HepG2 (cell line): ENCODE results near the gene COQ8A. TPM values are rescaled to one million over a fixed set of nuclear protein-coding genes. Genes with fewer than 3 reads are reported as not detected.

Experiments
- ATAC-seq: fragments of 200-7000 bp; cut with Tn5 transposase; 3 replicates; pipeline ENCODE4 v1.9.1; 2020; ENCODE audit warnings: mild to moderate bottlenecking, moderate library complexity
- BruUV-seq: library from RNA; stranded (reverse); fragments of 400-500 nt; replicated peaks from 2 replicates; lab custom pipeline; 2021; lab: Mats Ljungman, UMichigan
- CTCF ChIA-PET: fragments of 300-600 bp; formaldehyde crosslinking; extraction: SDS; loops from one replicate; lab custom pipeline; 2021; ENCODE audit warnings: low total read pairs, inconsistent platforms, low intra/inter-chr PET ratio; lab: Yijun Ruan, JAX
- POLR2A ChIA-PET: fragments of 350-600 bp; sonication (Branson Sonifier 250); formaldehyde crosslinking; loops from one replicate; lab custom pipeline; 2020; ENCODE audit warnings: antibody characterized with exemption, inconsistent platforms; lab: Yijun Ruan, JAX
- DNase-seq: peaks from one replicate; pipeline ENCODE4 v3.0.0-alpha.2; 2015; ENCODE audit warnings: low spot score
- FAIRE-seq: peaks from 3 replicates; lab custom pipeline; 2011; peaks lifted over from hg19 to GRCh38; lab: Jason Lieb, UNC
- H2AFZ ChIP-seq: one replicate; pipeline ENCODE4 v1.6.1; 2011; ENCODE audit warnings: low read length, inconsistent platforms
- H3K27ac ChIP-seq: fragments of 300-600 bp; 3 replicates; pipeline ENCODE4 v1.8.0; 2011; ENCODE audit warnings: mixed run types, mild to moderate bottlenecking, mixed read lengths, low read length, inconsistent platforms; ENCODE audit not compliant: insufficient read depth; ENCODE audit errors: extremely low read length
- H3K27me3 ChIP-seq, 2 experiments: fragments of 200-600 bp in 1 of 2; 2 replicates in 1 of 2; 3 replicates in 1 of 2; pipeline versions ENCODE4 v1.6.0 to v1.8.0; 2011; ENCODE audit warnings: low read length in 2 of 2, mild to moderate bottlenecking in 2 of 2, moderate library complexity in 2 of 2, inconsistent platforms in 1 of 2; ENCODE audit not compliant: insufficient read depth in 2 of 2, control insufficient read depth in 1 of 2
- H3K36me3 ChIP-seq, 2 experiments: fragments of 200-600 bp in 1 of 2; replicated peaks in 1 of 2; 2 replicates in 1 of 2; 3 replicates in 1 of 2; pipeline versions ENCODE4 v1.5.1 to v1.8.0; 2011; ENCODE audit warnings: low read length in 2 of 2, inconsistent platforms in 1 of 2; ENCODE audit not compliant: insufficient read depth in 2 of 2, control insufficient read depth in 1 of 2
- H3K4me1 ChIP-seq: 2 replicates; pipeline ENCODE4 v1.5.1; 2012; ENCODE audit warnings: low read length, inconsistent platforms; ENCODE audit not compliant: insufficient read depth
- H3K4me2 ChIP-seq: 2 replicates; pipeline ENCODE4 v1.6.0; 2011; ENCODE audit warnings: low read depth, low read length, inconsistent platforms
- H3K4me3 ChIP-seq, 3 experiments: fragments of 200-600 bp in 1 of 3; sonication (generic), shearing (Covaris generic) in 1 of 3; replicated peaks in 1 of 3; 2 replicates each; pipeline ENCODE4 v1.5.1; 2011 to 2016; ENCODE audit warnings: low read length in 3 of 3, inconsistent platforms in 2 of 3, low read depth in 2 of 3, mild to moderate bottlenecking in 2 of 3, control low read depth in 1 of 3, mixed read lengths in 1 of 3; ENCODE audit not compliant: insufficient read depth in 1 of 3
- H3K79me2 ChIP-seq: one replicate; pipeline ENCODE4 v1.6.1; 2011; ENCODE audit warnings: low read length, inconsistent platforms; ENCODE audit not compliant: insufficient read depth
- H3K9ac ChIP-seq: 2 replicates; pipeline ENCODE4 v1.6.0; 2011; ENCODE audit warnings: mild to moderate bottlenecking, low read depth, low read length, inconsistent platforms; ENCODE audit not compliant: insufficient read depth
- H3K9me3 ChIP-seq: 2 replicates; pipeline ENCODE4 v1.5.1; 2012; ENCODE audit warnings: mild to moderate bottlenecking, low read length
- H4K20me1 ChIP-seq: 2 replicates; pipeline ENCODE4 v1.6.0; 2011; ENCODE audit warnings: inconsistent platforms, mild to moderate bottlenecking, low read length, moderate library complexity; ENCODE audit not compliant: insufficient read depth
- CBFB ChIP-seq: sonication (generic); formaldehyde crosslinking; IDR thresholded peaks from 2 replicates; pipeline ENCODE4 v1.4.0; 2020; ENCODE audit warnings: missing genetic modification reagents
- CENPT ChIP-seq: sonication (generic); formaldehyde crosslinking; IDR thresholded peaks from 2 replicates; pipeline ENCODE4 v1.8.0; 2022; ENCODE audit warnings: low read depth, mild to moderate bottlenecking, moderate library complexity, missing genetic modification reagents
- KLF9 ChIP-seq: IDR thresholded peaks from 2 replicates; pipeline ENCODE4 v1.6.1; 2016; ENCODE audit warnings: low read depth
- ZNF501 ChIP-seq: sonication (generic); formaldehyde crosslinking; IDR thresholded peaks from 2 replicates; pipeline ENCODE4 v1.5.1; 2020; ENCODE audit warnings: mild to moderate bottlenecking, moderate library complexity, missing genetic modification reagents
- ZNF563 ChIP-seq: sonication (generic); formaldehyde crosslinking; IDR thresholded peaks from 2 replicates; pipeline ENCODE4 v1.8.0; 2022; ENCODE audit warnings: mild to moderate bottlenecking, moderate library complexity, missing genetic modification reagents
- WGBS: methylation state at CpG from one replicate; pipeline ENCODE4 v1.1.6; 2017; ENCODE audit warnings: low lambda C conversion rate; 5-methylcytosine and 5-hydroxymethylcytosine counted together
- in situ Hi-C: cut with HindIII; loops from 2 replicates; pipeline ENCODE4 v1.10.0; 2017; ENCODE audit warnings: low pct_unique_long_range_greater_than_20kb; ENCODE audit not compliant: extremely low pct_ligation_motif_present
- intact Hi-C: fragments of 100-400 bp; cut with micrococcal nuclease; formaldehyde crosslinking; loops from one replicate; pipeline ENCODE4 v1.10.0; 2022; ENCODE audit not compliant: unreplicated experiment
- polyA plus RNA-seq, 8 experiments: library from polyadenylated mRNA; depleted of rRNA in 3 of 8; stranded (reverse) in 7 of 8; unstranded in 1 of 8; fragments of >200 nt; fragmentation: Illumina TruSeq in 4 of 8; extraction: Trizol in 4 of 8; gene quantifications; 2 replicates each; pipeline versions ENCODE4 v1.2.1 to v1.2.3, GENCODE V29; 2011 to 2016; ENCODE audit warnings: low read depth in 4 of 8, missing spikeins in 1 of 8, mixed read lengths in 1 of 8; ENCODE audit not compliant: insufficient read depth in 1 of 8
- total RNA-seq, 5 experiments: library from RNA; depleted of rRNA; stranded (reverse); fragments of >200 nt; fragmentation: Illumina TruSeq; extraction: Trizol; gene quantifications; 2 replicates each; pipeline ENCODE4 v1.2.3, GENCODE V29; 2016; ENCODE audit warnings: low read depth in 1 of 5
- TF ChIP-seq, protein P1 (sequence below), 2 experiments: sonication (generic) in 1 of 2; formaldehyde crosslinking in 1 of 2; IDR thresholded peaks; 2 replicates each; pipeline versions ENCODE4 v1.4.0 to v1.6.1; 2018 to 2020; ENCODE audit warnings: missing genetic modification reagents in 2 of 2, borderline replicate concordance in 1 of 2, low read depth in 1 of 2, mild to moderate bottlenecking in 1 of 2, missing biosample characterization in 1 of 2
- TF ChIP-seq, protein P2 (sequence below): sonication (generic); formaldehyde crosslinking; conservative IDR thresholded peaks from 2 replicates; pipeline ENCODE4 v1.4.0; 2020; ENCODE audit warnings: missing genetic modification reagents
- TF ChIP-seq, protein P3 (sequence below): sonication (generic); formaldehyde crosslinking; IDR thresholded peaks from 2 replicates; pipeline ENCODE4 v1.9.0; 2022; ENCODE audit warnings: missing genetic modification reagents, mild to moderate bottlenecking, borderline replicate concordance
- TF ChIP-seq, protein P4 (sequence below): sonication (generic); formaldehyde crosslinking; IDR thresholded peaks from 2 replicates; pipeline ENCODE4 v1.8.1; 2023; ENCODE audit warnings: mild to moderate bottlenecking, missing genetic modification reagents

The COQ8A gene
- total and polyA plus RNA-seq, 2 of the 13 experiments (the other 11 are each of a cell fraction or from before 2014, with no cell fraction given), result 60.4 to 88.7 TPM

DNA sequence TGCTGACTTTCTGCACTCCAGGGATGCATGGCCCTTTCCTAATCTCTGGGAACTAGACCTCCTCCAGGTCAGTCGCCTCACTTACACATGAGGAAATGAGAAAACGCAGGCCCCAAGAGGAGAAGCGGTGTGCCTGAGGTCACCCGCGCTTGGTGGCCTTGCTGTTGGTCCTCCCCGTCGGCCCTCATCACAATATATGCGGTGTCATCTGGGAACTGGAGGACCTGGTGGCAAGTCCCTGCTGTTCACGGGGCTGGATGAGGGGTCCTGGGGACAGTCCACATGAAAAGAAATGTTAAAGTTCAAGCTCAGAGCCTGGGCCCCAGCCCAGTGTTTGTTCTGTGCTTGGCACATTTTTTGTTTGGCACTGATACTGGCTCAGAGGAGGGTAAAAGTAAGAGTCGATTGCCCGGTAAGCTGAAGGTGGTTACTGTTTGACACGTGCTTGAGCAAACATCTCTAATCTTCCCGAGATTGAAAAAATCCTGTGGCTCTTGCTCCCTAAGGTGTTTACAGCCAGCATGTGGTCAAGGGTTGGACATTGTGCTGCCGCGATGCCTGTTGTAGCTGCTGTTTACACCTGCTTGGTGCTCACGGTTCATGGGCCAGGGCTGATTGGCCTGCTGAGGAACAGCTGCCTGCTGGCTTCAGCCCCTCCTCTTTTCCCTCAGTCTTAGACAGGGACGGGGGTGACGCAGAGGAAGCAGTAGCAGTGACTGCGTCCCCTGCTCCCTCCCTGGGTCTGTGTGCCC lies 5.2 kb downstream of the COQ8A start (continued):
- TF ChIP-seq, protein P1, sequence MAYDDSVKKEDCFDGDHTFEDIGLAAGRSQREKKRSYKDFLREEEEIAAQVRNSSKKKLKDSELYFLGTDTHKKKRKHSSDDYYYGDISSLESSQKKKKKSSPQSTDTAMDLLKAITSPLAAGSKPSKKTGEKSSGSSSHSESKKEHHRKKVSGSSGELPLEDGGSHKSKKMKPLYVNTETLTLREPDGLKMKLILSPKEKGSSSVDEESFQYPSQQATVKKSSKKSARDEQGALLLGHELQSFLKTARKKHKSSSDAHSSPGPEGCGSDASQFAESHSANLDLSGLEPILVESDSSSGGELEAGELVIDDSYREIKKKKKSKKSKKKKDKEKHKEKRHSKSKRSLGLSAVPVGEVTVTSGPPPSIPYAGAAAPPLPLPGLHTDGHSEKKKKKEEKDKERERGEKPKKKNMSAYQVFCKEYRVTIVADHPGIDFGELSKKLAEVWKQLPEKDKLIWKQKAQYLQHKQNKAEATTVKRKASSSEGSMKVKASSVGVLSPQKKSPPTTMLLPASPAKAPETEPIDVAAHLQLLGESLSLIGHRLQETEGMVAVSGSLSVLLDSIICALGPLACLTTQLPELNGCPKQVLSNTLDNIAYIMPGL (CRISPR knock-in tag; IDR thresholded peaks at IDR 0.05; ENCODE audit: borderline replicate concordance in 1 of 2, low read depth in 1 of 2), result peak in 1 of 2 experiments; percentile 37; a peak in 2 of 4 replicates
- TF ChIP-seq, protein P2, sequence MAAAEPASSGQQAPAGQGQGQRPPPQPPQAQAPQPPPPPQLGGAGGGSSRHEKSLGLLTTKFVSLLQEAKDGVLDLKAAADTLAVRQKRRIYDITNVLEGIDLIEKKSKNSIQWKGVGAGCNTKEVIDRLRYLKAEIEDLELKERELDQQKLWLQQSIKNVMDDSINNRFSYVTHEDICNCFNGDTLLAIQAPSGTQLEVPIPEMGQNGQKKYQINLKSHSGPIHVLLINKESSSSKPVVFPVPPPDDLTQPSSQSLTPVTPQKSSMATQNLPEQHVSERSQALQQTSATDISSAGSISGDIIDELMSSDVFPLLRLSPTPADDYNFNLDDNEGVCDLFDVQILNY (CRISPR knock-in tag), result 0 out of 2 replicates have a peak, but pooled peaks have one; percentile 28
- TF ChIP-seq CBFB, result no peak; the same call in 1 of the 2 replicates
- no peak for TF ChIP-seq KLF9 (CRISPR knock-in tag)
- TF ChIP-seq CENPT (CRISPR knock-in tag), result peak; percentile 54; the same call in 1 of the 2 replicates

DNA sequence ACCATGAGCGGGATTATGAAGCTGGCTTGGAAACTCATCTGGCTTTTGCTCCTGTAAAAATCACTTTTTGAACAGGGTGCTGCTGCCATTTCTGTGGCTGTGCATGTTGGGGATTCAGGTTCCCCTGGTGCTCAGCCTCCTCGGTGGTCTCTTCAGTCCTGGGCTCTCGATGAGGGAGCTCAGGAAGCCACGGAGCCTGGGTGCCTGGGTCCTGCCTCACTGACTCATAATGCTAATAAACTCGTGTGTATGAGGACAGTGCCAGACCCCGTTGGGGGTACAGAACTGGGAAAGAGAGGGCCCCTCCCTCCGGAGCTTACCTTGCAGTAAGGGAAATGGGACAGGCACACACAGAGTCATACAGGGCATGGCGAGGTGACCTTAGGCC lies 5.8 kb downstream of the COQ8A start:
- intact Hi-C loops, result loop anchor here (2.0 to 5.0 kb wide), 3 partner anchors 25 to 46 kb away; no protein-coding TSS in a partner anchor
- H3K36me3 ChIP-seq, result peaks cover 2 to 13% of the 10 kb centered on the region in 2 experiments; a peak in 3 of 5 replicates
- no TSS peak for BruUV-seq
- H3K4me2 ChIP-seq, result peak overlapping the region; percentile 94
- no peak overlapping the region for H2AFZ ChIP-seq
- CTCF ChIA-PET, result no interaction called here
- peak overlapping the region; percentile 72 for H3K9ac ChIP-seq
- DNase-seq (no peak), ATAC-seq (no peak; the same call in 2 of the 3 replicates), FAIRE-seq (no peak)
- H3K4me1 ChIP-seq, result peaks cover 70% of the 10 kb centered on the region
- peak overlapping the region; percentile 94 for H3K27ac ChIP-seq
- peaks cover 94% of the 10 kb centered on the region for H3K79me2 ChIP-seq
- in situ Hi-C loops, result no loop called here
- H4K20me1 ChIP-seq, result peaks cover 33% of the 10 kb centered on the region
- peak overlapping the region; percentile 28 to 74 (median 40) for H3K4me3 ChIP-seq
- no peaks in the 10 kb centered on the region for H3K9me3 ChIP-seq
- no peaks in the 10 kb centered on the region; a peak in 1 of 5 replicates for H3K27me3 ChIP-seq
- WGBS, result 25% methylated on average over 4 of the region's 8 CpGs
- POLR2A ChIA-PET, result interaction anchor here (1.0 to 6.5 kb wide), 6 partner anchors 9 to 486 kb away, joined by 3 to 46 read pairs (median 3); no protein-coding TSS in a partner anchor
- TF ChIP-seq, protein P3, sequence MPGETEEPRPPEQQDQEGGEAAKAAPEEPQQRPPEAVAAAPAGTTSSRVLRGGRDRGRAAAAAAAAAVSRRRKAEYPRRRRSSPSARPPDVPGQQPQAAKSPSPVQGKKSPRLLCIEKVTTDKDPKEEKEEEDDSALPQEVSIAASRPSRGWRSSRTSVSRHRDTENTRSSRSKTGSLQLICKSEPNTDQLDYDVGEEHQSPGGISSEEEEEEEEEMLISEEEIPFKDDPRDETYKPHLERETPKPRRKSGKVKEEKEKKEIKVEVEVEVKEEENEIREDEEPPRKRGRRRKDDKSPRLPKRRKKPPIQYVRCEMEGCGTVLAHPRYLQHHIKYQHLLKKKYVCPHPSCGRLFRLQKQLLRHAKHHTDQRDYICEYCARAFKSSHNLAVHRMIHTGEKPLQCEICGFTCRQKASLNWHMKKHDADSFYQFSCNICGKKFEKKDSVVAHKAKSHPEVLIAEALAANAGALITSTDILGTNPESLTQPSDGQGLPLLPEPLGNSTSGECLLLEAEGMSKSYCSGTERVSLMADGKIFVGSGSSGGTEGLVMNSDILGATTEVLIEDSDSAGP, result no peak
- TF ChIP-seq ZNF563 (CRISPR knock-in tag) (0 out of 2 replicates have a peak, but pooled peaks have one; percentile 12), ZNF501 (CRISPR knock-in tag) (0 out of 2 replicates have a peak, but pooled peaks have one; percentile 2)
- TF ChIP-seq, protein P4, sequence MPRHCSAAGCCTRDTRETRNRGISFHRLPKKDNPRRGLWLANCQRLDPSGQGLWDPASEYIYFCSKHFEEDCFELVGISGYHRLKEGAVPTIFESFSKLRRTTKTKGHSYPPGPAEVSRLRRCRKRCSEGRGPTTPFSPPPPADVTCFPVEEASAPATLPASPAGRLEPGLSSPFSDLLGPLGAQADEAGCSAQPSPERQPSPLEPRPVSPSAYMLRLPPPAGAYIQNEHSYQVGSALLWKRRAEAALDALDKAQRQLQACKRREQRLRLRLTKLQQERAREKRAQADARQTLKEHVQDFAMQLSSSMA (CRISPR knock-in tag), result peak; percentile 61; the same call in 1 of the 2 replicates
- TF ChIP-seq, protein P1 (CRISPR knock-in tag; IDR thresholded peaks at IDR 0.05; ENCODE audit: borderline replicate concordance in 1 of 2, low read depth in 1 of 2), result 0 out of 4 replicates have a peak, but pooled peaks of 1 of the 2 experiments have one; percentile 5
